MCF 10A (cell line): ENCODE results near the gene PDE4D. TPM values are rescaled to one million over a fixed set of nuclear protein-coding genes. Genes with fewer than 3 reads are reported as not detected.

ENCODE experiments used
- BruUV-seq: library from RNA; stranded (reverse); fragments of 400-500 nt; replicated peaks from 2 replicates; lab custom pipeline; 2021; lab: Mats Ljungman, UMichigan
- CTCF ChIA-PET: fragments of 300-600 bp; sonication (Branson Sonifier 250); formaldehyde crosslinking; extraction: SDS; loops from one replicate; lab custom pipeline; 2021; ENCODE audit warnings: antibody characterized with exemption, inconsistent platforms; lab: Yijun Ruan, JAX
- POLR2A ChIA-PET: fragments of 300-600, 350-650 bp; sonication (Branson Sonifier 250); formaldehyde crosslinking; extraction: SDS; loops from one replicate; lab custom pipeline; 2020; ENCODE audit warnings: antibody characterized with exemption, inconsistent platforms; lab: Yijun Ruan, JAX
- DNase-seq: peaks from one replicate; pipeline ENCODE4 v3.0.0-alpha.2; 2018; ENCODE audit not compliant: unreplicated experiment
- H3K27ac Mint-ChIP-seq: one replicate; pipeline ENCODE4 v1.8.0; 2022; ENCODE audit warnings: mild to moderate bottlenecking, low read depth, mixed read lengths; ENCODE audit not compliant: unreplicated experiment
- H3K27me3 Mint-ChIP-seq: one replicate; pipeline ENCODE4 v1.8.0; 2022; ENCODE audit warnings: mixed read lengths; ENCODE audit not compliant: insufficient read depth, unreplicated experiment
- H3K36me3 Mint-ChIP-seq: one replicate; pipeline ENCODE4 v1.8.0; 2022; ENCODE audit warnings: mild to moderate bottlenecking, moderate library complexity, mixed read lengths; ENCODE audit not compliant: insufficient read depth, unreplicated experiment
- H3K4me1 Mint-ChIP-seq: one replicate; pipeline ENCODE4 v1.8.0; 2022; ENCODE audit warnings: mixed read lengths; ENCODE audit not compliant: insufficient read depth, unreplicated experiment
- H3K4me3 Mint-ChIP-seq: one replicate; pipeline ENCODE4 v1.8.0; 2022; ENCODE audit warnings: mild to moderate bottlenecking, moderate library complexity, mixed read lengths; ENCODE audit not compliant: unreplicated experiment
- H3K9me3 Mint-ChIP-seq: one replicate; pipeline ENCODE4 v1.8.0; 2022; ENCODE audit warnings: mixed read lengths; ENCODE audit not compliant: unreplicated experiment
- CTCF ChIP-seq: fragments of 200-600 bp; IDR thresholded peaks from one replicate; pipeline ENCODE4 v1.8.0; 2022; ENCODE audit warnings: antibody characterized with exemption, mild to moderate bottlenecking; ENCODE audit not compliant: unreplicated experiment
- intact Hi-C: fragments of 100-400 bp; cut with micrococcal nuclease; formaldehyde crosslinking; loops from 2 replicates; pipeline ENCODE4 v1.14.1; 2022
- total RNA-seq: library from RNA; stranded (reverse); gene quantifications from 2 replicates; pipeline ENCODE4 v1.2.3, GENCODE V29; 2022

PDE4D gene
- total RNA-seq, 1 experiment from 2014 or later = 85.0 TPM

- no peak overlapping the region for H3K27ac Mint-ChIP-seq
- H3K9me3 Mint-ChIP-seq = no peaks in the 10 kb centered on the region
- POLR2A ChIA-PET = no interaction called here
- no peaks in the 10 kb centered on the region for H3K36me3 Mint-ChIP-seq
- CTCF ChIA-PET = interaction anchor here (0.6 to 0.7 kb wide), 2 partner anchors 246 to 1024 kb away, joined by 3 read pairs; no protein-coding TSS in a partner anchor
- H3K27me3 Mint-ChIP-seq = peaks cover 85% of the 10 kb centered on the region
- no peak overlapping the region for H3K4me3 Mint-ChIP-seq
- BruUV-seq = no TSS peak
- H3K4me1 Mint-ChIP-seq = no peaks in the 10 kb centered on the region
- DNase-seq = no peak
- no peak for TF ChIP-seq CTCF
- intact Hi-C loops = no loop called here
These were observed 60.8 kb downstream of the PDE4D start for GRCh38 chr5:59832577-59833301.

- H3K4me1 Mint-ChIP-seq = no peaks in the 10 kb centered on the region
- H3K27me3 Mint-ChIP-seq = peaks cover 87% of the 10 kb centered on the region
- no peaks in the 10 kb centered on the region for H3K9me3 Mint-ChIP-seq
- TF ChIP-seq CTCF = no peak
- H3K27ac Mint-ChIP-seq = no peak overlapping the region
- intact Hi-C loops = no loop called here
- no peak for DNase-seq
- no peak overlapping the region for H3K4me3 Mint-ChIP-seq
- ChIA-PET CTCF (interaction anchor here (0.6 kb wide), 1 partner anchor 415 kb away, joined by 4 read pairs; no protein-coding TSS in a partner anchor), POLR2A (no interaction called here)
- no TSS peak for BruUV-seq
- no peaks in the 10 kb centered on the region for H3K36me3 Mint-ChIP-seq
These were observed 62.1 kb downstream of the PDE4D start for GRCh38 chr5:59831326-59832010.

- intact Hi-C loops = no loop called here
- H3K4me1 Mint-ChIP-seq = no peaks in the 10 kb centered on the region
- TF ChIP-seq CTCF = no peak
- no peak for DNase-seq
- no peaks in the 10 kb centered on the region for H3K9me3 Mint-ChIP-seq
- CTCF ChIA-PET = interaction anchor here (0.6 kb wide), 1 partner anchor 415 kb away, joined by 4 read pairs; no protein-coding TSS in a partner anchor
- BruUV-seq = no TSS peak
- no peaks in the 10 kb centered on the region for H3K36me3 Mint-ChIP-seq
- H3K27ac Mint-ChIP-seq = no peak overlapping the region
- no peak overlapping the region for H3K4me3 Mint-ChIP-seq
- POLR2A ChIA-PET = no interaction called here
- peaks cover 90% of the 10 kb centered on the region for H3K27me3 Mint-ChIP-seq
These were observed 62.9 kb downstream of the PDE4D start for GRCh38 chr5:59830536-59831200.

GRCh38 chr5:59829922-59830321, 63.6 kb downstream of the PDE4D start:
- no peaks in the 10 kb centered on the region for H3K9me3 Mint-ChIP-seq
- H3K4me1 Mint-ChIP-seq = no peaks in the 10 kb centered on the region
- no peak overlapping the region for H3K4me3 Mint-ChIP-seq
- H3K36me3 Mint-ChIP-seq = no peaks in the 10 kb centered on the region
- CTCF ChIA-PET = interaction anchor here (0.8 kb wide), 1 partner anchor 19 kb away, joined by 3 read pairs; no protein-coding TSS in a partner anchor
- POLR2A ChIA-PET = no interaction called here
- peaks cover 92% of the 10 kb centered on the region for H3K27me3 Mint-ChIP-seq
- TF ChIP-seq CTCF = no peak
- no TSS peak for BruUV-seq
- H3K27ac Mint-ChIP-seq = no peak overlapping the region
- intact Hi-C loops = no loop called here
- no peak for DNase-seq
